C1 segment of cervical spinal cord (tissue), 14 donors: Measurements from ENCODE around the gene SNX1.

Source experiments
- DNase-seq, 14 donors: peaks; one replicate each; lab custom pipeline; 2025; lab: John Stamatoyannopoulos, UW

Gene SNX1

DNA sequence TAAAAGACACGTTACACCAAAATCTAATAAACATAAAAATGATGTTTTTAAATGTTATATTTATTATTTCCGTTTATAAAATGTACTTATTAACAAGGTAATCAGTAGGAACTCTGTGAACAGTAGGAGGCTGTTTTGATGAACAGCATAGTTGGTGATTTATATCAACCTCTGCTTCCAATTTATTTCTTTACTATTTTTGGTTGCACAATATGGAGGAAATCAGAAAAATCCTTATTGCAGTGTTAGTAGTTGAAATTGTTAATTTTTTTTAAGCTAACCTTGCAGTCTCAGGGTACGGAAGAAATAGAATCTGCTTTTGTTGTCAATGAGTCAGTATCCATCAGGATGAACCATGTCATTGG is 50.7 kb downstream of the SNX1 start:
- DNase-seq = no peak

DNA sequence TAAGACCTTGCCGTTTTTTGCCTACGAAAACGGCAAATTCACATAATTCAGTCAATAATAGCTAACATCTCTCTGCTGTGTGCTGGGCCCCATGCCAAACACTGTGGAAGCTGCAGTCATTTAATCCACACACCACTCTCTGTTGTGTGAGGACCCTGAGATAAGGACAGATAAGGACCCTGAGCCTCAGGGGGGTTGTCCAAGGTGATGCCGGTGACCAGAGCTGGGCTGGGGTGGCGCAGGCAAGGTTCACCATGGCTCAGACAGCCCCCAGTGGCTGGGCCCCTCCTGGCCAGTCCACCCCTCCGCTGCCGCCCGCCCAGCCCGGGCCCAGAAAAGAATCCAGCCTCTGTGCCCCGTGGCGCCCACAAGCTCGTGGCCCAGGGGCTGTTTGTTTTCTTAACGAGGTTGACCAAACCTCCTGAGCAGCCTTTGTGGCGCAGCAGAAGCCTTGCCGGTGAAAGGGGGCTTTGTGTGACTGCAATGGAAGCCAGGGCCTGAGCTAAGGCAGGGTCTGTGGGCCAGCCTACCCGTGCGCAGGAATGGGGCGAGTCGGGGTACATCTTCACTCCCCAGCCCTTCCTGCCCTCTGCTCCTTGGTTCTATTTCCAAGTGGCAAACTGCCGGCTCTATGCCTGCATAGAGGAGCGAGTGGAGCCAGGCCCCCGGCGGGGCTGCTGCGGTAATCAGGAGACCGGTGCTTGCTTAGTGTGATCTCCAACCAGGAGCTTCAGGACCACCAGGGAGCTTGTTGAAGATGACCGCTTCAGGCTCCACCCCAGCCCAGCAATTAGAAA is 51.3 kb downstream of the SNX1 start:
- DNase-seq = peak in 6 of 14 donors; percentile 38 to 64 (median 49)

GRCh38 chr15:64148168-64148567 is 52.4 kb downstream of the SNX1 start:
- no peak for DNase-seq

- no peak for DNase-seq
Measured at GRCh38 chr15:64148581-64148980, 52.8 kb downstream of the SNX1 start.

GRCh38 chr15:64149424-64149823 is 53.6 kb downstream of the SNX1 start:
- peak in 1 of 14 donors; percentile 24 for DNase-seq

GRCh38 chr15:64149893-64150578 is 54.3 kb downstream of the SNX1 start:
- DNase-seq = peak in 4 of 14 donors; percentile 31 to 59 (median 52)

DNA sequence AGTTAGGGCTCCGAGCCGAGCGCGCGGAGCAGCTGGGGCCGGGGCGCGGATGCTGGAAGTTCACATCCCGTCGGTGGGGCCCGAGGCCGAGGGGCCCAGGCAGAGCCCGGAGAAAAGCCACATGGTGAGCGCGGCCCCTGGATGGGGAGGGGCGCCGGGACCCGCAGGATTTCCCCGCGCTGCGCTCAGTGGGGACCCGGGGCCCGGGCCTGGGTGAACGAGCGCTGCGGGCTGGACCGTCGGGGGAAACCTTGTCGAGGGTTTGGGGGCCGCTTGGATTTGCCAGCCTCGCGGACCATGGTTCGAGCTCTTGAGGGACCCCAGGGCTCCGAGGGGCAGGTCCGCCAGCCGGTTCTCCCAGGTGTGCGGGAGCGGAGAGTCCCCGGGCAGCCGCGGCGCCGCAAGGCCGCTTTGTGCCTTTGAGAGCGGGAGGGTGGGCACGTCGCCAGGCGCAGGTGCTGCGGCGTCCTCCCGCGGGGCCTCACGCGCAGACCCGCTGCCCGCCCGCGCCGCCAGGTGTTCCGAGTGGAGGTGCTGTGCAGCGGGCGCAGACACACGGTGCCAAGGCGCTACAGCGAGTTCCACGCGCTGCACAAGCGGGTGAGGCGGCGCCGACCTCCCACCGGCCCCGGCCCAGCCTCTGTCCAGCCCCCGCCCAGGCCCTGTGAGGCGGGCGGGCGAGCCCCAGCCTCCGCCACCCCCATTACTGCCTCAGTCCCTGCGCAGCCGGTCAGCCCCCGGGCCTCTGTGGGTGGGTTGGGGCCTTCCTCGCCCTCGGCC is 56.1 kb downstream of the SNX1 start, which contains the start of gene SNX22:
TSS of gene SNX22 (plus strand) at position 5 of the 780 bp plus-strand sequence. CDS start at position 50, 45 bp downstream.
- DNase-seq = peak in 1 of 14 donors; percentile 21

DNA sequence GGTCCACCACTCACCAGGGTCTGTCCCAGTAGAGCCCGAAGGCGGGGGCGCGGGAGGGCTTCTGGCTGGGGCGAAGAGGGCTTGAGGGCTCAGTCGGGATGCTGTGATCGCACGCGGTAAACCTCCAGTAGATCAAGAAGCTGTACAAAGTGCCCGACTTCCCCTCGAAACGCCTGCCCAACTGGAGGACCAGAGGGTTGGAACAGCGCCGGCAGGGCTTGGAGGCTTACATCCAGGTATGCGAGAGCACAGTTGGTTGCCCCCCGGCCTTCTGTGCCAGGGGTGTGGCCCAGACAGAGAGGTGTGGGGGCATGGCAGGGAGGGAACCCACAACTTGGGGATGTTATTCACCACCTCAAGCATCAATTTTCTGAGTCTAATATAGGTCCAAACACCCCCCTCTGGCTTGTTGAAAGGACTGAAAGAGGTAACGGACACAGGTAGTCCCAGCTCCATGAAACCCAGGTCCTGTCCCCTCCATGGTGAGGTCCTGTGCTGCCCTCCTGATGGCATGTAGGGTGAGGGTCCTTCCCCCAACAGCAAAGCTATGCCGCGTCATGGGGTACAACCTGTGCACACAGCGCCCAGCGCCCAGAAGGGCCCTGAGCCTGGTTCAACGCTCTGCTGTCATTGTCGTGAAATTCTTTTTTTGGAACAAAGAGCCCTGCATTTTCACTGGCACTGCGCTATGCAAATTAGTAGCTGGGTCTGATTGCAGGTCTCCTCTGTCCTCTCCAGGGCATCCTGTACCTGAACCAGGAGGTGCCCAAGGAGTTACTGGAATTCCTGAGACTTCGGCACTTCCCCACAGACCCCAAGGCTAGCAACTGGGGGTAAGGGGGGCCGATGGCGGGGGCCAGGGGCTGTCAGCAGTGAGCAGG is 57.0 kb downstream of the SNX1 start:
- DNase-seq = peak in 3 of 14 donors; percentile 15 to 35 (median 34)

DNA sequence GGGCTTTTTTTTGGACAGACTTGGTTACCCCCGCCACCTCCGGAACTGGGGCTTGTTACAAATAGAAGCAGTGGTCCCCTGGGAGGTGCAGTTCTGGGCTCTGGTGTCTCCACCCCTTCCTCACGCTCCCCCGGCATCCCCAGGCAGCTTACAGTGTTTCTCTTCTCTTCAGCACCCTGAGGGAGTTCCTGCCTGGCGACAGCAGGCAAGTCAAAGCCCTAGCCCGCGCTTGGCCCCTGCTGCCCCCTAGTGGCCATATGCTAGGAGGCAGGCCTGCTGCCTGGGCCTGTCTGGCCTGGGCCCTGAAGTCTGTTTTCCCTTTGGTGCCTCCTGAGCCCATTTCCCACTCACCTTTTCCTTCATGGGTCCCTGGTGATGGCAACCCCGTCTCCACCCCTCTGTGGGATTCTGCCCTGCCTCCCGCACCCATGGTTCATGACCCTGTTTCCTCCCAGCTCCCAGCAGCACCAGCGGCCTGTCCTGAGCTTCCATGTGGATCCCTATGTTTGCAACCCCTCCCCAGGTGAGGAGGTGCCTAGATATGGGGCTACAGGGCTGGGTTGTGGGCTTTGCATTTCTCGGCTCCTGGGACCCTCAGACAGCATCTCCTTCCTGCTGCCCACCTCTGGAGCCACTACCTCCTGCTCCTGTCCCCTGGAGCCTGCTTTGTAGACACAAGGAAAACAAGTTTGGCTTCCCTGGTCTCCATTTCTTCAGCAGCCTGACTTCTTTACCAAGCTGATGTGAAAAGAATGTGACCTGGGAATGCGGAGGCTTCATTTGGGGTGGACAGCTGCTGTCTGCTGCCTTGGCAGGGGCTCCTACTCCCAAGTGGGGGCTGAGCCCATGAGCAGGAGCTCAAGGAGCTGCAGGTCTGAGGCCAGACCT is 57.9 kb downstream of the SNX1 start:
- peak; percentile 17 to 92 (median 82) for DNase-seq

GRCh38 chr15:64155802-64156651 is 60.2 kb downstream of the SNX1 start:
- no peak for DNase-seq

- no peak for DNase-seq
Measured at GRCh38 chr15:64156652-64157331, 61.0 kb downstream of the SNX1 start.

DNA sequence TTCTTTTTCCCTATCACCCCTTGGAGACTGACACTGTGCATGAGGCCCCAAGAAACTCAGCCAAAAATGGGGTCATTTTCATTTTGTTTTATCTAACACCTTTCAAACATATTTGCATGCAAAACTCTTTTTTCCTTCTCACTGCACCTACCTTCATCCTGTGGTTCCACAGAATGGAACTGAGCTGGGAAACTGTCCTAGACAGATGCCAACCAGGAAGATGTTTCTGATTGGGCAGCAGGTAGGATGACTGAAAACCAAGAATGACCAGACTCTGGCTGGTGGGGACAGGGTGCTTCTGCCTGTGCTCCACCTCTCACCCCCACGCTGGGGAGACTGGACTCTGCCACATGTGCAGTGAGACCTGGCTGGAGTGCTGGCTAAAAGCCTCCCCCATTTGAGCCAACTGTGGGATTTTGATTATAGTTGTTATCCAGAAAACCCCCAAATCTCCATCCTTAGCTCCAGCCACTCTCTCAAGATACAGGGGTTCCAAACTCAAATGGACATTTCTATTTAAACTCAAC is 61.9 kb downstream of the SNX1 start:
- DNase-seq = no peak

DNA sequence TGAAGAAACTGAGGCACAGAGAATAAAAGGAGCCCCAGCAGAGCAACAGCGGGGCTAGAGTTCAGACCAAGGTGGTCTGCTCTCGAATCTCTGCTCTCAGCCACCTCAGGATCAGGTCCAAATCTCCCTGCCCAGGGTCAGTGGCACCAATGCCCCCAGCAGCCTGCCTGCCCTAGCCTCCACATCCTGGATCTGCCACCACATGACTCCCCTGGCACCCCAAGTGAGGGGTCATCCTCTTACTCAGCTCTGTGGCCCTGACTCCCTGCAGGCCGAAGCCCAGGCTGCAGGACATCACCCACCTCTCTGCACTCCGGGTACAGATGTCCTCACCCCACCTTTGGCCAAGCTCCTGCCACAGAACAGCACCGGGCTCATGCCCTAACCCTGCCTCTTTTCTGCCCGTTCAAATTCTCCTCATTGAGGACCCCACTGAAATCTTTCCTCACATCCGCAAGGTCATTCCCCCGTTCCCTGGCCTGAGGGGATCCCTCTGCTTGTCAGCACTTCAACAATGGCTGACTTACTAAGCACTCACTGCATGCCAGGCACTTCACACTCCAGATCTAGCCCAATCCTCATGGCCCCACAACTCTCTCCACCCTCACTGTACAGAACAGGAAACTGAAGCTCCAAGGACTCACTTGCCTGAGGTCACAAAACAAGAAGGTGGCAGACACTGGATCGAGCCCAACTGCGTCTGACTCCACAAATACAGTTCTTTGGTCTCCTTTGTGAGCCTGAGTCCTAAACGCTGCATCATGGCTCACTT is 62.8 kb downstream of the SNX1 start:
- no peak for DNase-seq

- DNase-seq = no peak
Measured at GRCh38 chr15:64161688-64162477, 66.1 kb downstream of the SNX1 start.

- DNase-seq = peak in 1 of 14 donors; percentile 79
Measured at GRCh38 chr15:64162478-64162868, 66.7 kb downstream of the SNX1 start.

GRCh38 chr15:64162869-64163658 is 67.3 kb downstream of the SNX1 start, which contains the start of gene PPIB:
PPIB (minus strand) TSS chr15:64163022; CDS start chr15:64162986, 36 bp downstream.
- DNase-seq = peak; percentile 82 to 99 (median 96)
